HG03565 (cell line): Measurements from ENCODE around the gene KXD1.
"Not testable (repeated sequence)": the region's sequence is repeated elsewhere in the genome, so short reads cannot be mapped to it uniquely, and the experiment has no call there.

Source experiments
- ATAC-seq: cut with Tn5 transposase; IDR thresholded peaks from one replicate; pipeline ENCODE4 v1.9.1; 2021; ENCODE audit warnings: mild to moderate bottlenecking, moderate library complexity; ENCODE audit not compliant: unreplicated experiment

The KXD1 gene, protein sequence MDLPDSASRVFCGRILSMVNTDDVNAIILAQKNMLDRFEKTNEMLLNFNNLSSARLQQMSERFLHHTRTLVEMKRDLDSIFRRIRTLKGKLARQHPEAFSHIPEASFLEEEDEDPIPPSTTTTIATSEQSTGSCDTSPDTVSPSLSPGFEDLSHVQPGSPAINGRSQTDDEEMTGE

DNA sequence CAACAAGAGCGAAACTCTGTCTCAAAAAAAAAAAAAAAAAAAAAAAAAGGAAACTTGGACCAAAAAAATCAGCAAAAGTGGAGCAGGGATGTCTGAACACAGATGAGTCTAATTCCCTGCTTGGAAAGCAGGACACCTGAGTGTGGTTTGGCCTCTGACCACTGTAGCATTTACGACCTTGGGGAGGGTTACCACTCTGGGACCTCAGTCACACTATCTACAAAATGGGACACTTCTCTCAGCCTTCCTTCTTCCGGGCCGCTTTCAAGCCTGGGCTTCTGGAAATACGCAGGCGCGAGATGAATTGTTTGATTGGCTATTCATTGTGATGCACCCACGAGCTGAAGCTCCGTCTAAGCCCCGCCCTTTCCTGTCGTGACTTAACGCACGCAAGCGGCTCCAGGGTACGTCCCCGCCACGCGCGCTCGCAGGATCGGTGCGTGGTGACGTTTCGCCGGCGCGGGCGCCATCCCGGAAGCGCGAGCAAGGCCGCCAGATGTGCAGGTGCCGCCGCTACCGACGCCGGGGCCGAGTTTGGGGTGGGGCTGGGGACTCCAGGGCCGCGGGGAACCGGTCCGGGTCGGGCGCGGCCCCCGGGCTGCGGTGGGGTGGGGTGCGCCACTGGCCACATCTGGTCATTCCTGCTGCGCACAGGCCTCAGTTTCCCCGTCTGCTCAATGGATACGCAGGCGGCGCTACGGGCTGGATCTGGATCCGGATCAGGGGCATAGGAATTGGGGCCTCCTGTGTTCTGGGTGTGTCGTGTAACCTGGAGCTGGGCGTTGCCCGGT lies at the start of gene KXD1:
TSS of gene KXD1 (plus strand) at position 460 of the 791 bp plus-strand sequence. CDS start 4,187 bp downstream, outside the sequence.
- ATAC-seq, result peak; percentile 92

DNA sequence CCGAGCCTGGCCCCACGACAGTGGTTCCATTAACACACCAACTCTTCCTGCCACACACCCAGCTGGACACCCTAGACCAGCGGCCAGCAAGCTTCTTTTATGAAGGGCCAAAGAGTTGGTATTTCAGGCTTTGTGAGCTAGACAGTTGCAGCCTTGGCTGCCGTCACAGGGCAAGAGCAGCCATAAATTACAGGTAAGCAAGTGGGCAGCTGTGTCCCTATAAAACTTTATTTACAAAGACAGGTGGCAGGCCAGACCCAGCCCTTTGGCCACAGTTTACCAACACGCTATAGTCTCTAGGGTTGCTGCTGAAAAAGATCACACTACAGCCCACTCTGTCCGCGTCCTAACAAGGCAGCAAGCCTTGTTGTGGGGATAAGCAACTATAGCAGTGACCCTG lies 49.1 kb upstream of the KXD1 start:
- ATAC-seq, result no peak

DNA sequence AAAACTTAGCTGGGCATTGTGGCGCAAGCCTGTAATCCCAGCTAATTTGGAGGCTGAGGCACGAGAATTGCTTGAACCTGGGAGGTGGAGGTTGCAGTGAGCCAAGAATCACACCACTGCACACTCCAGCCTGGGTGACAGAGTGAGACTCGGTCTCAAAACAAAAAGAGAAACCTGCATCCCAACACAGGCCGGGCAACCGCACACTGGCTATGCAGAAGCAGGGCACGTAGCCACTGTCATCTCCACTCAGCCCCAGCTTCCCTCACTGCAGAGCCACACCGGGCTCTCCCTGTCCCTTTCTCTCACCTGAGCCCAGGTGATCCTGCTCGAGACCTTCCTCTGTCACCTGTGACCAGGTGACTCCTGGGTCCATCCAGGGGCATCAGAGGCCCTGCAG lies 47.5 kb upstream of the KXD1 start:
- no peak for ATAC-seq

DNA sequence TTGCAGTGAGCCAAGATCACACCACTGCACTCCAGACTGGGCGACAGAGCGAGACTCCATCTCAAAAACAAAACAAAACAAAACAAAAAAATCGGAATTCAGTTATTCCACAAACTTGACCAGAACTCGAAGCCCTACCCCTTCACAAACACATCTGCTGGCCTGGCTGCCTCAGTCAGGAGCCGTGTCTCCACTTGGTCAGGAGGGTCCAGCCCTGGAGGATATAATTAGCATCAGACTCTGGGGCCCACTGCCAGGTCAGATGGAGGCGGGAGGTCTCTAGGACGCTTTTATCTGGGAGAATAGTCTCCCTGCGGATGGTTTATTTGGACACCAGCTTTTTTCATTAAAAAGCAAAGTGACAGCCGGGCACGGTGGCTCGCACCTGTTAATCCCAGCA lies 43.8 kb upstream of the KXD1 start:
- ATAC-seq, result no peak

DNA sequence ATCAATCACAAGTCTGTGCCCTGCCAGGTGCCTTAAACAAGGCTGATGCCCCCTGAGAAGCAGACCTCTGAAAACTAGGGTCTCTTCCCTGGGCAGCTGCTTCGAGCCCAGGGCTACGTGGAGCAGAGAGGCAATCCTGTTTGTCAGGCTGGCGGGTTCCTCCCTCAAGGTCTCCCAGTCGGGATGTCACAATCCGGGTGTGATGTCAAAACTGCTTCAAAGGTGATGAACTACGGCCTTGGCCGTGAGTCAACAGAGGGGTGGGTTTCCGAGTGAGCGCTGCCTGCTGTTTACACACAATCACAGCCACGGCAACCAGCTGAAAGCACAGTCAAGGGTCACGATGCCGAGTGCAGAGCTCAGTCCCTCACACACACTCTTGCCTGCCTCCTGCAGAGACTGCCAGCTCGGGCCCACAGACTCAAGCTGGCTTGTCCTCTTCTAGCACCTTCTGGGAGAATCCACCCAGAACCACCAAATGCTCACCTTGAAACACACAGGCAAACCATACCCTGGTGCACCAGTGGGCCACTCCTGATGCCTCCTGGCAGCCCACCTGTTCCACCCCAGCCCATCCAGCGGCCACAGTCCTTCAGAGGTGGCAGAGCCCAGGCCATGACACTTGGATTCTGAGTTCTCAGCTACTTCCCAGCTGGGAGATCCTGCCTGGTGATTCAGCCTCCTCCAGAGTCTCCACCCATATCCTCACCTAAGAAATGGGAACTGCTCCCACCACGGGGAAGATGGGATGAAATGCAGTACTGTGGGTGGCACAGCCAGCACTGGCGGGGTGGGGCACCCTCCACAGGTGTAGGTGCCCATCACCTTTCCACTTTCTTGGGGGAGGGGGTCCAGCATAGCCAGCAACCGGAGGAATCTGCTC lies 42.6 kb upstream of the KXD1 start:
- ATAC-seq, result no peak

DNA sequence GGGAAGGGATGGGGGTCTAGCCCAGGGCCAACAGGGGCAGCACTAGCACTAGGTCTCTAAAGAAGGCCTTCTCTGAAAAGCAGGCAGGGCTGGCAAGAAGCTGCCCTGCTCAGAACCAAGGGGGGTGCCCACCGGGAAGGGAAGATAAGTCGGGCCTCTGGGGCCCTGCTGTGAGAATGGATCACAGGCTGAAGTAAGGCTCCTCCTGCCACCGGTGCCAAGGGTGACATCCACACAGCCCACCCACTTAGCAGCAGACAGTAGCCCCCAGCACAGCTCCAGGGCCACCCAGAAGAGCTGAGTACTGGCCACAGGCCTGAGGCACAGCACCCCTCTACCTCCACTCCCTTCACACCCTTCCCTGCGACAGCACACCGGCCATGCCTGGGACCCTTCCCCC lies 41.7 kb upstream of the KXD1 start:
- ATAC-seq, result no peak

DNA sequence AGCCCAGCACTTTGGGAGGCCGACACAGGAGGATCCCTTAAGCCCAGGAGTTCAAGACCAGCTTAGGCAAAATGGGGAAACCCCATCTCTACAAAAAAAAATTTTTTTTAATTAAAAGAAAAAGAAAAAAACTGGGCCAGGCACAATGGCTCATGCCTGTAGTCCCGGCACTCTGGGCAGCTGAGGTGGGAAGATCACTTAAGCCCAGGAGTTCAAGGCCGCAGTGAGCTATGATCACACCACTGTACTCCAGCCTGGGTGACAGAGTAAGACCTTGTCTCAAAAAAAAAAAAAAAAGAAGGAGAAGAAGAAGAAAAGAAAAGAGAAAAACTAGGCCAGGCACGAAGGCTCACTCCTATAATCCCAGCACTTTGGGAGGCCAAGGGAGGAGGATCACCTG lies 40.1 kb upstream of the KXD1 start:
- no peak for ATAC-seq

DNA sequence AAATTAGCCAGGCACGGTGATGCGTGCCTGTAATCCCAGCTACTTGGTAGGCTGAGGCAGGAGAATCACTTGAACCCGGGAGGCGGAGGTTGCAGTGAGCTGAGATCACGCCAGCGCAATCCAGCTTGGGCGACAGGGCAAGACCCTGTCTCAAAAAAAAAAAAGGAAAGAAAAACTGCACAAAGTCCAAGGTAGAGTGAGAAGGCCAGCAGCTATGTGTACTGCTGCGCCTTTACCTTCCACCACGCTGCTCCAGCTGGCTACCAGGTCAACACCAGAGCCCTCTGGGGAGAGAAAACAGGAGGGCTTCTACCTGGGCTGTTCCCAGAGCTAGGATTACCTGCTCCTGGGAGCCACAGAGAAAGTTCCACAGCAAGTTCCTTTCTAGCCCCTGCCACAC lies 39.0 kb upstream of the KXD1 start:
- no peak for ATAC-seq

DNA sequence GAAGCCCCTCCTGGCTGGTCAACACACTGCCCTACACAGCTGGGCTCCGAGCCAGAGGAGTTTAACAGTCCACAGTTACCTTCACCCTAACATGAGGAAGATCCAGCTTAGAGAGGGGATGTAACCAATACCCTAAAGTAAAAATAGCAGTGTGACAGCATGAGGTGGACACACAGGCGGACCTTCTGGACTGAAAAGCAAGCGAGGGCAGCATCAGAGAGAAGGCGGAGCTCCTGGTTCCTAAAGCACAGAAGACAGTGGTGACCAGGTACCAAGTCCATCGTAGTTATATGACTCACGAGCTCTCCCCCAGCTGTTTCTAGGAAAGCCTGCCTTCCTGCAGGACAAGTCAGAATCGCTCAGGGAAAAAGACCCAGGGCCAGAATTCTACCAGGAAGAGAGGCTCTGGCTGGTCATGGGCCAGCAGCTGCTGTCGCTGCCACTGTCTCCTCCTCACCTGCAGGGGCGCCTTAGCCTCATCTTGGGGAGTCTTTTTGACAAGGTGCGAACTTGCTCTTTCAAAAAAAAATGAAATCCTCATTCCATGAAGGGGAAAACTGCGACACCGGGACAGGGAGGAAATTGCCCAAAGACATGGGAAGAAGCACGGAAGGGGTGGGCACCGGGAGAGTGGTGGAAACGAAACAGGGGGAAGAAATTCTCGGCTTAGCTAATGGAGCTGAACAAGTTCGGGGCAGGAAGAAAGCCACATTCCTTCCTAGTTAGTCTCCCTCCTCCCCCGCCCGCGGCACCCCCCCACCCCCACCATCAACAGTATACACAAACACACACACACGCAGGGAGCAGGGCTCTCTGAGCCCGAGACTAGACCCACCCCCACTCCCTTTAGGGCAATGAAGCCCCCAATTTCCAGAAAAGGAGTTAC lies 37.5 kb upstream of the KXD1 start:
- ATAC-seq, result no peak

DNA sequence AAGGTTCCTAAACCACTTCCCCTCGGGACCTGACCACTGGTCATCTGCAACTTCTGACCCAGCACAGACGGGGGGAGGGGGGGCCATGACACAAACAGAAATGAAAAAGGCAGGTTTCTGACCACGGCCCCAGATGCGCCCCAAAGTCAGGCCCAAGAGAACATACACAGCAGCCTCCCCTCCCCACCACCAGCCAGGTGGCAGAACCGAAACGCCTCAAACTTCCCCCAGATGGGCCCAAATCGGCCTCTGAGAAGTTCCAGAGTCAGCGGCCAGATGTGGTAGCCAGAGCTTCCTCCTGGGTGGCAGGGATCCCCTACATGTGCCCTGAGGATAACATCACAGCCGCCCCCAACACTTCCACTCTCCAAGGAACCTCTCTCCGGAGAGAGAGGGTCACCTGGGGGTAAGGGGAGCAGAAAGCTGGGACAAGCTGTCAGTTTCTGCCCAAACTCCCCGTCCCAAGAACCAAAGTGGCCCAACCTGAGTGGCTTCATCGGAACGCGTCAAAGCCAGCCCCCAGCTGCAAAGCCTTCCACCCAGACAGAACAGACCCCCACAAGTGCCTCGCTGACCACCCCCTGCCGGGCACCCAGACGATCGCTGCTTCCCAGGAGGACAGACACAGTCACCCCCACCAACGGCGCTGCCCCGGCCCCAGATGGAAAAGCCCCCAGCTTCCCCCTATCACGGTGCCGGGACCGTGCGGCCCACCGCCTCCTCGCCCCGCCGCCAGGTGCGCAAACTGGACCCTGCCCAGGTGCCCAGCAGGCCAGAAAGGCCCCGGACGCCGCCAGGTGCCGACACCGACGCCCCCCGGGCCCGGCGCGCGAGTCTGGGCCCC lies 36.6 kb upstream of the KXD1 start:
- ATAC-seq, result no peak

DNA sequence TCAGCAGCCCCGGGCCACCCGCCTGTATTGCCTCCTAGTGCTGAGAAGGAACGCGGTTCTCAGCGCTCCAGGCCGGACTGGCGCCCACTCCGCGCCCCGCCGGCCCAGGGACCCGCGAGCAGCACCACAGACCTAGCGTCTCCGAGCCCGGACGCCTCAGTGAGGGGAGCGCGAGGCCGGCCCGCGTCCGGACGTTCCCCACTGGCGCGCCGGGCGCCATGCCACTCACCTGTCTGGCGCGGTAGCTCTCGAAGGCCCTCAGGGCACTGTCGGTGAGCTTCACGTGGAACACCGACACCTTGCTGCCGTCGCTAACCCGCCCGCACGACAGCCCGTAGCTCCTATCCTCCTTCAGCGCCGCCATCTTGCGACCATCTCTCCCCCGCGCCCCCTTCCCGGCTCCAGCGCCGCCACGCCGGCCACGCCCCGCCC lies 36.0 kb upstream of the KXD1 start, which contains the start of gene ELL:
TSS of gene ELL (minus strand) at position 379 of the 432 bp plus-strand sequence. CDS start at position 364, 15 bp downstream.
- ATAC-seq, result peak; percentile 3

DNA sequence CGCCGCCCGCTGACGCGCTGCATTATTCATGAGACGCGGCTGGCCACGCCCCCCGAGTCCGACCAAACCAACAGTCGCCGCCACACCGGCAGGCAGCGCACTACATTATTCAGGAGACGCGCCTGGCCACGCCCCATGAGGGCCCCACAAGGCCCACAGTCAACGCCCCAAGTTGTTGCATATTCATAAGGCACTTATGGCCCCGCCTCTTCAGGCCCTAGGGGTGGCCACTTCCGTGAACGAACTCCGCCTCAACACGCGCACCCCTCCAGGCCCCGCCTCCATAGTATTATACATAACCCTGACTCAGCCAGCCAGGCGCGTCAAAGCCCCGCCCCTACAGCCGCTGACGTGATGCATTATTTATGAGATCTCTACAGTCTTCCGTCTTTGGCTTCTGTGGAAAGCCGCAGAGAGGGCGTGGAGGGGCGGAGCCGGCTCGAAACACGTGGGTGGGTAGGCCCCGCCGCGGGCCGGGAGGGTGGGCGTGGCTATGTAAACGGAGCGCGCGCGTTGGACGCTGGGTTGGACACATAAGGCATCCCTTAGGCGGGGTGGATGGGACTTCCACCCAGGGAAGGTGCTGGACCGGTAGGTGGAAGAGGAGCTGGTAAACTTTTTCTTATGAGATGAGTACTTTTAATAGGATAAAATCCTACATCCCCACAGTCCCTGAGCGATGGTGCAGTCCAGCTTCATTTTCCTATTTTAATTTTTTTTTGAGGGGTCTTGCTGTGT lies 35.4 kb upstream of the KXD1 start:
- peak; percentile 84 for ATAC-seq

DNA sequence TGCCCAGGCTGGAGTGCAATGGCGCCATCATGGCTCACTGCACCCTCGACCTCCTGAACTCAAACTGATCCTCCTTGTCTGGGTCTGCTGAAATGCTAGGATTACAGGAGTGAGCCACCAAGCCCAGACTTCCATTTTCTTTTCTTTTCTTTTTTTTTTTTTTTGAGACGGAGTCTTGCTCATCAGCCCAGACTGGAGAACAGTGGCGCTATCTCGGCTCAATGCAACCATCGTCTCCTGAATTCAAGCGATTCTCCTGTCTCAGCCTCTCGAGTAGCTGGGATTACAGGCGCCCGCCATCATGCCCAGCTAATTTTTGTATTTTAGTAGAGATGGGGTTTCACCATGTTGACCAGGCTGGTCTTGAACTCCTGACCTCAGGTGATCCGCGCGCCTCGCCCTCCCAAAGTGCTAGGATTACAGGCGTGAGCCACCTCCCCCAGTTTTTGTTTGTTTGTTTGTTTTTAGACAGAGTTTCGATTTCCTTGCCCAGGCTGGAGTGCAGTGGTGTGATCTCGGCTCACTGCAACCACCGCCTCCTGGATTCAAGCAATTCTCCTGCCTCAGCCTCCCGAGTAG lies 34.7 kb upstream of the KXD1 start:
- ATAC-seq, result not testable (repeated sequence)

DNA sequence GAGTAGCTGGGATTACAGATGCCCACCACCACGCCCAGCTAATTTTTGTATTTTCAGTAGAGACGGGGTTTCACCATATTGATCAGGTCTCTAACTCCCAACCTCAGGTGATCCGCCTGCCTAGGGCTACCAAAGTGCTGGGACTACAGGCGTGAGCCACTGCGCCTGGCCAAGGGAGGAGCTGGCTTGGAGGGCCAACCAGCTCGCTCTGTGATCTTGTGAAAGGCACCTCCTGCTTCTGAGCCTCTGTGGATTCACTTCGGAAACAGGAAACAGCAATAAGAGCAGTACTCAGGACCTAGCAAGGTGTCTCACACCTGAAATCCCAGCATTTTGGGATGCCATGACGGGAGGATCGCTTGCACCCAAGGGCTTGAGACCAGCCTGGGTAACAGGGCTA lies 33.8 kb upstream of the KXD1 start:
- ATAC-seq, result no peak

DNA sequence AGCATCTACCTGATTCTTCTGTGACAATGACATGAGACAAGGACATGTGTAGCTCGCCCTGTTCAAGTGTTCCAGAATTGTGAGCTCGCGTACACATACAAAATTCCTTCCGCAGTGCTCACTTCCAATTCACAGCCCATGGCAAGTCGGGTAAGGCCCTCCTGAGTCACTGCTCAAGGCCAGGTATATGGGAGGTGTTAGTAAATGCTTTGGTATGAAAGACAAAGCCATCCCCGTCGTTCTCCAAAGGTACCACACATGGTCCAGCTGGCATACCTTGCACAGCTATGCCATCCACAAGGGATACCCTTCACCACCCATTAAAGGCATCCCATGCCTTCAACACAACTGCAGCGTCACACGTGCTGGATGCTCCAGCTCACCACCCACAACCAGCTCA lies 31.4 kb upstream of the KXD1 start:
- no peak for ATAC-seq

DNA sequence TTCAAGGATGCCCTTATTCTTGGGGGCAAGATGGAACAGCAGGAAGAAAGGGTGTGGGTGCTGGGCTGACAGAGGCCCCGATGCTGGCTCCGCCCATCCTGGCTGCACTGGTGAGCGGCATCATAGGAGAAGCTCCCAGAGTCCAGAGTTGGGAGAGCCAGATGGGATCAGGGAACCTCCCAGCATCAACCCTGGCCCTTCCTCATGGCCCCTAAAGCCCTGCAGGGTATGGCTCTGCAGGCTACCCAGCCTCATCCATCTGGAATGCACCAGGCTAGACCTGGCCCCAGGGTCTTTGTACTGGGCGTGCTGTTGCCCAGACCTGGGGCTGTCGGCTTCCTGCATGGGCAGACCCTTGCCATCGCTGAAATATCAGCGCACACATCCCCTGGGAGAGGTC lies 27.9 kb upstream of the KXD1 start:
- ATAC-seq, result no peak

DNA sequence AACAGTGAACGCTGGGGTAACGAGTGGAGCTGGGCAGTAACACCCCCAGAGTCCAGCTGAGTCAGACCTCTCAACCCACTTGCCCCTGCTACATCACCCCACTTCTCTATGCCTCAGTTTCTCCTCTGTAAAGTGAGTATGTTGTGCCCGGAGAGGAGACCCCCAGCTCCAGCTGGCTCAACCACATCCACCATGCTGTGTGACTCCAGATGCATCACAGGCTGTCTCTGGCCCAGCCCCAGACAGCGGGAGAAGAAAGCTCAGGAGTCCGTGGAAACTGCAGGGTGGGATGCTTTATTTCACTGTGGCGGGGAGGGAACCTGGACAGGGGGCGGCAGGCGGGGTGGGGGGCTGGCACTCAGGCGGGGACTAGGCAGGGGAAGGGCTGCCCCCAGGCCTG lies 26.2 kb upstream of the KXD1 start:
- ATAC-seq, result no peak

DNA sequence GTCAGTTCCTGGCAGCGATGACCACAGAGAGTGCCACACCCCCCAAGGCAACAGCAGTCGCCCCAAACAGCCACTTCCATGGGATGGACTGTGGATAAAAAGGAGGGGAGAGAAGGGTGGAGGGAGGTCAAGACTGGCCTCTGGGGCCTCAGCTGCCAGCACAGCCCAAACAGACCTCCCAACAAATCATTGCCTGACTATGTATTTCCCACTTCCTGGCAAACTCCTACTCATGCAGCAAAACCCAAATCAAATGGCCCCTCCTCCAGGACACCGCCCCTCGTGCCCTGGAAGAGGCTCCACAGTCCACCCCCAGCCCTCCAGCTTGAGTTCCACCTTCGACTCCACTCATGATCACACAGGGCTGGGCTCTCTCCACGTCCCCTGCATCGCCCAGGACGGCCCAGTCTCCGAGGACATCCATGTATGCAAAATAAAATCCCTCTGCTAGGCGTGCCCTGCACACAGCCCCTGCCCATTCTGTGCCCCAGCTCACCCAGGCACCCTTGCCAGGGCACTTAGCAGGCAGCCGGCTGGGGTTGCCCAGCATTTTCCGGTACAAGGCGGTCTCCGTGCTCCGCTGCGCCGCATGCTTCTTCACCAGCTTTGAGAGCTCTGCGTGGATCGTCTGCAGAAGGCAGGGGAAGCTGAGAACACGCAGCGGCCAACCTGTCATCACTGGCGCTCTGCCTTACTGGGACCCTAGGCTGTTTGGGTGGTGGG lies 25.3 kb upstream of the KXD1 start:
- no peak for ATAC-seq
